ENCODE results near the gene CSH2.
"Not testable (repeated sequence)": the region's sequence is repeated elsewhere in the genome, so short reads cannot be mapped to it uniquely, and the experiment has no call there.

Gene CSH2

GRCh38 chr17:63896524-63897354, 23.3 kb upstream of the CSH2 start, which contains the start of gene CSH1:
CSH1 (minus strand) TSS chr17:63896574; CDS start chr17:63896511, 63 bp downstream.
- not testable (repeated sequence) for H3K9ac ChIP-seq; H3K27ac ChIP-seq; H3K36me3 ChIP-seq (ENCODE audit: control insufficient read depth, insufficient read depth, low read length); H3K4me2 ChIP-seq (ENCODE audit: low read length); H3K79me2 ChIP-seq; H3K9me3 ChIP-seq (ENCODE audit: control insufficient read depth, low read length); H3K27me3 ChIP-seq (ENCODE audit: control insufficient read depth, insufficient read depth, low read length); H3K4me1 ChIP-seq; H2AFZ ChIP-seq; H3K4me3 ChIP-seq (ENCODE audit: low read depth, low read length)

- not testable (repeated sequence) for H3K9me3 ChIP-seq (ENCODE audit: control insufficient read depth, low read length); H3K4me1 ChIP-seq; H3K27me3 ChIP-seq (ENCODE audit: control insufficient read depth, insufficient read depth, low read length); H3K36me3 ChIP-seq (ENCODE audit: control insufficient read depth, insufficient read depth, low read length); H3K4me3 ChIP-seq (ENCODE audit: low read depth, low read length); H3K4me2 ChIP-seq (ENCODE audit: low read length); H3K9ac ChIP-seq; H3K79me2 ChIP-seq; H3K27ac ChIP-seq
- H2AFZ ChIP-seq, result peak overlapping the region; percentile 28
Observed at GRCh38 chr17:63894821-63895220, 21.3 kb upstream of the CSH2 start.

DNA sequence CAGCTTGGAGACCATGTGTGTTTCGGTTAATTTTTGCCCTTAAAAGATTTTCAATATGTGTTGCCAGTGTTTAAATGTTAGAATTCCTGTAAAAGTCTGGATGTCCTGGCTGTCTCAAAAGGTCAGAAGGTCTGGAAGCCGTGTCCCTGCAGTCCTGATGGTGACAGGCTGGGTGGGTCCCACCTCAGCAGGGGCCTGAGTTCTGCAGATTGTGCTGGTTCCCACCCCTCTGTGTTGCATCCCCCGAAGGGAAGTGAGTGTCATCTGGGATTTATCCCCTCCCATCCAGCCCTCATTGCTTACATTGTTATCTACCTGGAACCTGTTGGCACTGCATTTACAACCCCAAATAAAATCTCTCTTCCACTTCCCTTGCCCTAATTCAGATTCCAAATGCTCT, 20.5 kb upstream of the CSH2 start:
- not testable (repeated sequence) for H3K4me2 ChIP-seq (ENCODE audit: low read length); H3K79me2 ChIP-seq; H3K36me3 ChIP-seq (ENCODE audit: control insufficient read depth, insufficient read depth, low read length); H3K9me3 ChIP-seq (ENCODE audit: control insufficient read depth, low read length); H3K27me3 ChIP-seq (ENCODE audit: control insufficient read depth, insufficient read depth, low read length); H3K9ac ChIP-seq; H3K4me3 ChIP-seq (ENCODE audit: low read depth, low read length); H3K4me1 ChIP-seq; H3K27ac ChIP-seq; H2AFZ ChIP-seq

DNA sequence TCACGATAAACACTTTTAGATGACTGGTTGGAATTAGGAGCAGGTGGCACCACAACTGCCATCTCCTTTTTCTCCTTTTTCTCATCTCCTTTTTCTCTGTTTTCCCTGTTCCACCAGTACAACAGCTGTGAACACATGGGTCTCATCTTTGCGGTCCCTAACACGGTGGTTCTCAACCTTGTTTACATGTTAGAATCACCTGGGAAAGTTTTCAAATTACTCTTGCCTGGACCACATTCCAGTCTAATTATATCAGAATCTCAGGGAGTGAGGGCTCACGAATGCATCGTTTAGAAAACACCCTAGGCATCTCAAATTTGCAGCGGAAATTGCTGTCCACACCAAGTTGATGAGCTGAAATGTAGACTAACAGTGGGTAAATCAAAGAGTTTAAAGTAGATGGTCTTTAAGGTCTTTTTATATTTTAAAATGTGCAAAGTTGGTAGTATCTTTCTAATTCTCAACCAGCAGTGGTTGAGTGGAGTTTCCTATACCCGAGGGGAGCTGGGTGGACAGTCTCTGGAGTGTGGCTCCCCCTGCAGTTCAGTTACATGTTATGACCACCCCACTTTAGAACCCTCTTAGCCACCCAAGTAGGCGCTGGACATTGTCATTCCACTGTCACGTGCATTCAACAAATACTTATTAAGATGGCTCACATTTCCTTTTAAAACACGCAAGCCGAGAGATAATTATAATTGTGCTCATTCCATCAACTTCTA, 19.0 kb upstream of the CSH2 start:
- not testable (repeated sequence) for H3K27ac ChIP-seq; H3K4me3 ChIP-seq (ENCODE audit: low read depth, low read length); H3K4me1 ChIP-seq; H3K9ac ChIP-seq; H3K79me2 ChIP-seq; H3K27me3 ChIP-seq (ENCODE audit: control insufficient read depth, insufficient read depth, low read length); H3K9me3 ChIP-seq (ENCODE audit: control insufficient read depth, low read length); H2AFZ ChIP-seq; H3K36me3 ChIP-seq (ENCODE audit: control insufficient read depth, insufficient read depth, low read length); H3K4me2 ChIP-seq (ENCODE audit: low read length)
- TF ChIP-seq CTCF (IDR thresholded peaks at IDR 0.05), result peak; percentile 6

DNA sequence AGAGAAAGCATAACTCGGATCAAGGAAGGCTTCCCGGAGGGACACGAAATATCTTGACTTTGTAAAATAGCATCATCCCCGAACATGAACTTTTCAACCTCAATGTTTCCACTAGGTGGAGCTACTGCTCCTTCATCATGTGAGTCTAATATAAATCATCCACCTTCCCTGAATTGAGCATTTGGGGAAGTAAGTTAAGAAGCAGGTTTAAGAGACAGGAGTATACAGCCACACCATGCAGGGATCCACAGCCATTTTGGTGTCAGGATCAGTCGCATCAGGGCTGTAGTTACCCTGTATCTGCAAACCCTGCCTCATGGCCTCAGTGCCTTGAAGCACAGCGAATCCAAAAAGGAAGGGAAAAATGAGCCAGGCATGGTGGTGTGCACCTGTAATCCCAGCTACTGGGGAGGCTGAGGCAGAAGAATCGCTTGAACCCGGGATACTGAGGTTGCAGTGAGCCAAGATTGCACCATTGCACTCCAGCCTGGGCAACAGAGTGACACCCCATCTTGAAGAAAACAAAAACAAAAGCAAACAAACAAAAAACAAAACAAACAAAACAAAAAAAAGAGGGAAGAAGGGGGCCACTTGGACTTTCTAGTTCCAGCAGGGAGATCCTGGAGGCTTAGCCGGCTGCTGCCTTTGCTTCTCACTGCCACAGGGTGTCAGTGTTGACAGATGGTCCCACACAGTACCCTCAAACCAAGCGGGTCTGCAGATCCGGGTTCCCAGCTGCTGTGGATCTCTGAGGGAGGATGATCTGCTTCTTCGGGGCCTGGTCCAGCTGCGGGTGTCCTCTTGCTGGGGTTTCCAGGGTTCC, 15.8 kb upstream of the CSH2 start:
- H3K27ac ChIP-seq; H3K9ac ChIP-seq; H2AFZ ChIP-seq; H3K27me3 ChIP-seq (ENCODE audit: control insufficient read depth, insufficient read depth, low read length); H3K4me2 ChIP-seq (ENCODE audit: low read length); H3K36me3 ChIP-seq (ENCODE audit: control insufficient read depth, insufficient read depth, low read length); H3K4me3 ChIP-seq (ENCODE audit: low read depth, low read length); H3K9me3 ChIP-seq (ENCODE audit: control insufficient read depth, low read length); H3K4me1 ChIP-seq; H3K79me2 ChIP-seq: not testable (repeated sequence)
- peak; percentile 33 for TF ChIP-seq CTCF (IDR thresholded peaks at IDR 0.05)

DNA sequence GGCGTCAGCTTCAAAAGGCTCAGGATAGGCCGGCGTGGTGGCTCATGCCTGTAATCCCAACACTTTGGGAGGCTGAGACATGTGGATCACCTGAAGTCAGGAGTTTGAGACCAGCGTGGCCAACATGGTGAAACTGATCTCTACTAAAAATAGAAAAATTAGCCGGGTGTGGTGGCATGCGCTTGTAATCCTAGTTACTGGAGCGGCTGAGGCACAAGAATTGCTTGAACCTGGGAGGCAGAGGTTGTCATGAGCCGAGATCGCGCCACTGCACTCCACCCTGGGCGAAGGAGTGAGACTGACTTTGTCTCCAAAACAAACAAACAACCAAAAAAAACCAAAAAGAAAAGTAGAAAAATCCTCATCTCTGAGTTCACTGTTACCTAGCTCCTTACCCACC, 11.6 kb upstream of the CSH2 start:
- not testable (repeated sequence) for H3K27ac ChIP-seq; H3K9ac ChIP-seq; H2AFZ ChIP-seq; H3K4me3 ChIP-seq (ENCODE audit: low read depth, low read length); H3K9me3 ChIP-seq (ENCODE audit: control insufficient read depth, low read length); H3K4me2 ChIP-seq (ENCODE audit: low read length); H3K4me1 ChIP-seq; H3K27me3 ChIP-seq (ENCODE audit: control insufficient read depth, insufficient read depth, low read length); H3K36me3 ChIP-seq (ENCODE audit: control insufficient read depth, insufficient read depth, low read length); H3K79me2 ChIP-seq

DNA sequence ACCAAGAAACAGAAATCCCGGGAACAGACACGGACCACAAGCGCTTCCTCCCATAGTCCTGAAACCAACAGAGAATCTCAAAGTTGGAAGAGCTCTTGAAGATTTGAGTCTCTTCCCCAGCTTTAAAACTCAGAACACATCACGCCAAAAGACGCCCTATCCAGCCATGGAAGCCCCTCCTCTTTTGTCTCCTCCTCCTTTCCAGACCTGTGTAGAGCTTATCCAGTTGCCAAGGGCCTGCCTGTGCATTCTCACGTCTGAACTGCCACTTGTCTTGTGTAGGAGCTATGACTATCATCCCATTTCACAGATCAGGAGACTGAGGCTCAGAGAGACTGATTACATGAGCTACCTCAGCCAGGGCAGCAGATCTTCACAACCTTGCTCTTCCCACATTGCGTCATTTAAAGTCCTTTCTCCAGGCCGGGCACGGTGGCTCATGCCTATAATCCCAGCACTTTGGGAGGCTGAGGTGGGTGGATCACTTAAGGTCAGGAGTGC, 9.2 kb upstream of the CSH2 start:
- not testable (repeated sequence) for H3K9ac ChIP-seq; H3K4me2 ChIP-seq (ENCODE audit: low read length); H3K27me3 ChIP-seq (ENCODE audit: control insufficient read depth, insufficient read depth, low read length); H3K4me3 ChIP-seq (ENCODE audit: low read depth, low read length); H3K9me3 ChIP-seq (ENCODE audit: control insufficient read depth, low read length); H3K4me1 ChIP-seq; H3K36me3 ChIP-seq (ENCODE audit: control insufficient read depth, insufficient read depth, low read length); H2AFZ ChIP-seq; H3K27ac ChIP-seq; H3K79me2 ChIP-seq

Measured in parathyroid adenoma (tissue), 2 donors.